Liver (tissue), 9 donors: Measurements from ENCODE around the gene AGTPBP1. TPM values are rescaled to one million over a fixed set of nuclear protein-coding genes. Genes with fewer than 3 reads are reported as not detected.

Experiments used
- DNase-seq: peaks from one replicate; pipeline ENCODE4 v3.0.0-alpha.2; 2017; ENCODE audit warnings: low spot score
- H3K27ac ChIP-seq, 2 donors: one replicate each; pipeline ENCODE4 v1.7.0; 2013; ENCODE audit warnings: inconsistent platforms in 2 of 2, low read length in 2 of 2, control low read depth in 1 of 2, low read depth in 1 of 2, mild to moderate bottlenecking in 1 of 2
- H3K27me3 ChIP-seq, 4 donors: one replicate each; pipeline versions ENCODE4 v1.6.1 to v1.7.0; 2013; ENCODE audit warnings: low read length in 3 of 4, inconsistent platforms in 1 of 4, mild to moderate bottlenecking in 1 of 4, moderate library complexity in 1 of 4; ENCODE audit not compliant: control insufficient read depth in 4 of 4, insufficient read depth in 4 of 4
- H3K36me3 ChIP-seq, 4 donors: one replicate each; pipeline versions ENCODE4 v1.6.1 to v1.7.0; 2013; ENCODE audit warnings: low read length in 3 of 4, mild to moderate bottlenecking in 3 of 4, low read depth in 1 of 4, moderate library complexity in 1 of 4; ENCODE audit not compliant: control insufficient read depth in 4 of 4, insufficient read depth in 3 of 4
- H3K4me1 ChIP-seq, 4 donors: one replicate each; pipeline versions ENCODE4 v1.6.1 to v1.7.0; 2013; ENCODE audit warnings: low read length in 3 of 4, mild to moderate bottlenecking in 3 of 4, moderate library complexity in 1 of 4; ENCODE audit not compliant: control insufficient read depth in 4 of 4, insufficient read depth in 4 of 4
- H3K4me3 ChIP-seq, 3 donors: one replicate each; pipeline versions ENCODE4 v1.6.1 to v1.7.0; 2013; ENCODE audit warnings: low read length in 3 of 3, control low read depth in 1 of 3, low read depth in 1 of 3, mild to moderate bottlenecking in 1 of 3
- H3K9ac ChIP-seq, 2 donors: one replicate each; pipeline ENCODE4 v1.7.0; 2013; ENCODE audit warnings: low read length in 2 of 2, mild to moderate bottlenecking in 2 of 2, moderate library complexity in 2 of 2, control low read depth in 1 of 2, low read depth in 1 of 2
- H3K9me3 ChIP-seq, 4 donors: one replicate each; pipeline versions ENCODE4 v1.6.1 to v1.7.0; 2013; ENCODE audit warnings: low read length in 3 of 4; ENCODE audit not compliant: control insufficient read depth in 4 of 4
- ATF3 ChIP-seq: IDR thresholded peaks from 2 replicates; pipeline ENCODE4 v1.6.1; 2016; ENCODE audit warnings: antibody characterized with exemption
- CTCF ChIP-seq: fragments of 150-350 bp; IDR thresholded peaks from 2 replicates; pipeline ENCODE4 v1.5.1; 2017; ENCODE audit warnings: improper control_type of control experiment, low read depth, low read length; ENCODE audit not compliant: missing input control
- FOXA1 ChIP-seq: IDR thresholded peaks from 2 replicates; pipeline ENCODE4 v1.6.1; 2016; ENCODE audit warnings: antibody characterized with exemption
- FOXA2 ChIP-seq: IDR thresholded peaks from 2 replicates; pipeline ENCODE4 v1.6.1; 2016; ENCODE audit warnings: antibody characterized with exemption
- GABPA ChIP-seq, 2 donors: IDR thresholded peaks in 1 of 2; conservative IDR thresholded peaks in 1 of 2; 2 replicates each; pipeline ENCODE4 v1.6.1; 2016; ENCODE audit warnings: antibody characterized with exemption in 2 of 2, mild to moderate bottlenecking in 1 of 2, moderate library complexity in 1 of 2
- HNF4A ChIP-seq, 2 donors: conservative IDR thresholded peaks; 2 replicates each; pipeline ENCODE4 v1.6.1; 2016; ENCODE audit warnings: antibody characterized with exemption in 2 of 2, mild to moderate bottlenecking in 2 of 2
- HNF4G ChIP-seq: IDR thresholded peaks from 2 replicates; pipeline ENCODE4 v1.6.1; 2016; ENCODE audit warnings: antibody characterized with exemption
- MAX ChIP-seq: IDR thresholded peaks from 2 replicates; pipeline ENCODE4 v1.6.1; 2016; ENCODE audit warnings: antibody characterized with exemption
- NR2F2 ChIP-seq: IDR thresholded peaks from 2 replicates; pipeline ENCODE4 v1.6.1; 2016; ENCODE audit warnings: antibody characterized with exemption
- RAD21 ChIP-seq, 2 donors: IDR thresholded peaks; 2 replicates each; pipeline ENCODE4 v1.6.1; 2016; ENCODE audit warnings: antibody characterized with exemption in 2 of 2, mild to moderate bottlenecking in 2 of 2
- REST ChIP-seq: IDR thresholded peaks from 2 replicates; pipeline ENCODE4 v1.6.1; 2016; ENCODE audit warnings: antibody characterized with exemption, mild to moderate bottlenecking
- RXRA ChIP-seq, 2 donors: IDR thresholded peaks; 2 replicates each; pipeline ENCODE4 v1.6.1; 2017 to 2018; ENCODE audit warnings: antibody characterized with exemption in 2 of 2, mild to moderate bottlenecking in 1 of 2
- SP1 ChIP-seq: IDR thresholded peaks from 2 replicates; pipeline ENCODE4 v1.6.1; 2018; ENCODE audit warnings: antibody characterized with exemption, mild to moderate bottlenecking
- TAF1 ChIP-seq: conservative IDR thresholded peaks from 2 replicates; pipeline ENCODE4 v1.6.1; 2016; ENCODE audit warnings: antibody characterized with exemption, mild to moderate bottlenecking
- YY1 ChIP-seq: IDR thresholded peaks from 2 replicates; pipeline ENCODE4 v1.6.1; 2016; ENCODE audit warnings: antibody characterized with exemption, mild to moderate bottlenecking
- WGBS: extraction: QIAGEN DNeasy Blood & Tissue Kit; methylation state at CpG from one replicate; pipeline ENCODE4 v1.1.7; 2013; 5-methylcytosine and 5-hydroxymethylcytosine counted together
- polyA plus RNA-seq, 2 donors: library from polyadenylated mRNA; stranded (reverse) in 1 of 2; unstranded in 1 of 2; fragments of 200-250 nt in 1 of 2; fragments of >200 nt in 1 of 2; fragmentation: Nextera tagmentation in 1 of 2; extraction: Ambion mirVana in 1 of 2; gene quantifications; one replicate each; pipeline versions ENCODE4 v1.2.1 to v1.2.3, GENCODE V29; 2013 to 2015
- total RNA-seq, 2 donors: library from RNA; depleted of rRNA; stranded (reverse); fragments of >200 nt; gene quantifications; one replicate each; pipeline ENCODE4 v1.2.3, GENCODE V29; 2014
- TF ChIP-seq, protein P1 (sequence below): IDR thresholded peaks from 2 replicates; pipeline ENCODE4 v1.6.1; 2016; ENCODE audit warnings: antibody characterized with exemption
- donor health status: healthy.
- donor health status: healthy.
- donor health status: healthy.
- donor health status: healthy.
- donor health status: healthy.

Gene AGTPBP1
- total and polyA plus RNA-seq, 4 donors, result 2.1 to 14.4 (median 5.7) TPM

DNA sequence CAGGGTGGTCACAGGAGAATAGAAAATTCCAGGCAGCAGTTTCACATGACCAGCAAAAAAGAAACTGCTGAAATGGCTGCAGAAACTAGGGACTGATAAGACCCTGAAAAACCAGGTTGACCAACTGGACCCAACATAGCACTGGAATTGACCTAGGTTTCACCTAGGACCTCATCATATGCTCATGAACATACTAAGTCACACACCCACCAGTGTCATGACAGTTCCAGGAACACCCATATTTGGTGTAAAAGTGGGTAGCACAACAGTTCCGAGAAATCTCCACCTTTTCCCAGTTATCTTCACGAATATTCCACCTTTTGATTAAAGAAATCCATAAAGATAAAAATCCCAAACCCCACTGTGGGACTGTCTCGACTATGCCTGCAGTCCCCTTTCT lies 182.2 kb downstream of the AGTPBP1 start (continued):
- TF ChIP-seq RAD21 (IDR thresholded peaks at IDR 0.05) (no peak), FOXA2 (no peak), YY1 (no peak), HNF4A (conservative IDR thresholded peaks at IDR 0.05) (no peak), MAX (no peak)

DNA sequence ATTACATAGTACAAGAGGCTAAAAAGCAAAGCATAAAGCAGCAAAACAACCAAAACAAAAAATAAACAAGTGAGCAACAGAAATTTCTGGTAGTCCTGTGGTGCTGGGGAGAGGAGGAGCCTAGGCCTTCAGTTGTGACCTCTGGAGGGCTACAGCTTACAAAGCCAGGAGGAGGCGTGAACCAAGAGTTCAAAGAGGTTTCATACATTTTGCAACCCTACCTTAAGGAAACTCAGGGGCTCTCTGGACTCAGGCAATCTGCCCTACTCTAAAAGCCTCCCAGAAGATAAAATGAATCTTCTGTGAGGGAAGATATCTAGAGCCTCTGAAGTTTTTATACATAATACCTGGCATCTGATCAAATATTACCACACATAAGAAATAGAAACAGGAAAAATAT lies 187.4 kb downstream of the AGTPBP1 start:
- Histone ChIP-seq H3K36me3 (no peaks in the 10 kb centered on the region), H3K4me3 (no peak overlapping the region), H3K27me3 (no peaks in the 10 kb centered on the region), H3K27ac (no peak overlapping the region), H3K4me1 (no peaks in the 10 kb centered on the region), H3K9ac (no peak overlapping the region), H3K9me3 (no peaks in the 10 kb centered on the region)
- 93% methylated on average over 1 of the region's 1 CpG for WGBS
- no peak for DNase-seq
- TF ChIP-seq ATF3 (no peak), FOXA2 (no peak), CTCF (no peak), GABPA (IDR thresholded peaks at IDR 0.05 in 1 of 2, conservative IDR thresholded peaks at IDR 0.05 in 1 of 2) (no peak), RXRA (IDR thresholded peaks at IDR 0.05) (no peak), HNF4A (conservative IDR thresholded peaks at IDR 0.05) (no peak), SP1 (no peak), TAF1 (no peak), RAD21 (IDR thresholded peaks at IDR 0.05) (no peak), YY1 (no peak), NR2F2 (no peak)
- TF ChIP-seq, protein P1, sequence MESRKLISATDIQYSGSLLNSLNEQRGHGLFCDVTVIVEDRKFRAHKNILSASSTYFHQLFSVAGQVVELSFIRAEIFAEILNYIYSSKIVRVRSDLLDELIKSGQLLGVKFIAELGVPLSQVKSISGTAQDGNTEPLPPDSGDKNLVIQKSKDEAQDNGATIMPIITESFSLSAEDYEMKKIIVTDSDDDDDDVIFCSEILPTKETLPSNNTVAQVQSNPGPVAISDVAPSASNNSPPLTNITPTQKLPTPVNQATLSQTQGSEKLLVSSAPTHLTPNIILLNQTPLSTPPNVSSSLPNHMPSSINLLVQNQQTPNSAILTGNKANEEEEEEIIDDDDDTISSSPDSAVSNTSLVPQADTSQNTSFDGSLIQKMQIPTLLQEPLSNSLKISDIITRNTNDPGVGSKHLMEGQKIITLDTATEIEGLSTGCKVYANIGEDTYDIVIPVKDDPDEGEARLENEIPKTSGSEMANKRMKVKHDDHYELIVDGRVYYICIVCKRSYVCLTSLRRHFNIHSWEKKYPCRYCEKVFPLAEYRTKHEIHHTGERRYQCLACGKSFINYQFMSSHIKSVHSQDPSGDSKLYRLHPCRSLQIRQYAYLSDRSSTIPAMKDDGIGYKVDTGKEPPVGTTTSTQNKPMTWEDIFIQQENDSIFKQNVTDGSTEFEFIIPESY, result no peak

DNA sequence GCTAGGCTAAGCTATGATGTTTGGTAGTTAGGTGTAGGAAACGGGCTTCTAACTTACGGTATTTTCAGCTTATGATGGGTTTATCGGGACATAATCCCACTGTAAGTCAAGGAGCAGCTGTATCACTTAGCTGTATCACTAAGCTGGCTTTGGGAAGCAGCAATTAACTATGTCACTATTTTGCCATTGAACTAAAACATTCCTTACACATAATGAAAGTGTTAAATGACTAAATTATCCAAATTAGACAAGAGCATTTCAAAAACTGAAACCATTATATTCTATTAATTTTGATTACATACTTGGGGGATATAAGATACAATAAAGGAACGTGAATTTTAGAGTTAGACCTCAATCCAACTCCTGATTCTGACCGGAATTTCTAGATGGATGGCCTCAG lies 188.3 kb downstream of the AGTPBP1 start:
- 96% methylated on average over 5 of the region's 5 CpGs for WGBS
- no peak overlapping the region for H3K27ac ChIP-seq
- H3K9ac ChIP-seq, result no peak overlapping the region
- no peak overlapping the region for H3K4me3 ChIP-seq
- no peaks in the 10 kb centered on the region for H3K36me3 ChIP-seq
- no peaks in the 10 kb centered on the region for H3K4me1 ChIP-seq
- no peak for DNase-seq
- H3K9me3 ChIP-seq, result no peaks in the 10 kb centered on the region
- no peaks in the 10 kb centered on the region for H3K27me3 ChIP-seq
- TF ChIP-seq FOXA1, result no peak
- no peak for TF ChIP-seq GABPA (IDR thresholded peaks at IDR 0.05 in 1 of 2, conservative IDR thresholded peaks at IDR 0.05 in 1 of 2)
- no peak for TF ChIP-seq MAX
- TF ChIP-seq RXRA (IDR thresholded peaks at IDR 0.05), result no peak
- no peak for TF ChIP-seq REST
- TF ChIP-seq, protein P1, result no peak
- no peak for TF ChIP-seq TAF1
- no peak for TF ChIP-seq CTCF
- TF ChIP-seq FOXA2, result no peak
- TF ChIP-seq RAD21 (IDR thresholded peaks at IDR 0.05), result no peak
- TF ChIP-seq NR2F2, result no peak
- TF ChIP-seq HNF4G, result no peak
- no peak for TF ChIP-seq ATF3
